Naive B cell (primary cell): ENCODE measurements around the gene GPR68. TPM values are rescaled to one million over a fixed set of nuclear protein-coding genes. Genes with fewer than 3 reads are reported as not detected.
"Not testable (repeated sequence)": the region's sequence is repeated elsewhere in the genome, so short reads cannot be mapped to it uniquely, and the experiment has no call there.

Source experiments
- ATAC-seq, 2 donors: fragments of 150-1000 bp; cut with Tn5 transposase; 2 replicates each; pipeline ENCODE4 v1.10.0; 2021; ENCODE audit warnings: low read depth in 2 of 2, mild to moderate bottlenecking in 2 of 2, moderate library complexity in 2 of 2
- DNase-seq: peaks from one replicate; pipeline ENCODE4 v3.0.0; 2022
- H3K27ac Mint-ChIP-seq, 6 donors: one replicate each; pipeline ENCODE4 v1.8.0; 2020 to 2022; ENCODE audit warnings: mild to moderate bottlenecking in 6 of 6, mixed read lengths in 6 of 6, moderate library complexity in 5 of 6, inconsistent platforms in 2 of 6
- H3K27me3 Mint-ChIP-seq, 3 donors: one replicate each; pipeline ENCODE4 v1.8.0; 2021 to 2022; ENCODE audit warnings: mixed read lengths in 3 of 3, mild to moderate bottlenecking in 1 of 3
- H3K36me3 Mint-ChIP-seq, 2 donors: one replicate each; pipeline ENCODE4 v1.8.0; 2020 to 2022; ENCODE audit warnings: mixed read lengths in 2 of 2, inconsistent platforms in 1 of 2, mild to moderate bottlenecking in 1 of 2
- H3K4me1 Mint-ChIP-seq, 3 donors: one replicate each; pipeline ENCODE4 v1.8.0; 2020 to 2022; ENCODE audit warnings: mixed read lengths in 3 of 3, inconsistent platforms in 1 of 3, mild to moderate bottlenecking in 1 of 3, moderate library complexity in 1 of 3
- H3K4me3 Mint-ChIP-seq, 8 donors: one replicate each; pipeline ENCODE4 v1.8.0; 2020 to 2022; ENCODE audit warnings: mild to moderate bottlenecking in 8 of 8, mixed read lengths in 8 of 8, moderate library complexity in 8 of 8, inconsistent platforms in 2 of 8
- H3K9me3 Mint-ChIP-seq, 7 donors: one replicate each; pipeline ENCODE4 v1.8.0; 2020 to 2022; ENCODE audit warnings: mixed read lengths in 7 of 7, mild to moderate bottlenecking in 5 of 7, inconsistent platforms in 2 of 7, moderate library complexity in 1 of 7
- polyA plus RNA-seq, 6 donors: library from polyadenylated mRNA; unstranded; fragments of 300-500 nt; fragmentation: Illumina TruSeq; gene quantifications; one replicate each; pipeline ENCODE4 v1.2.3, GENCODE V29; 2021; ENCODE audit warnings: low read depth in 6 of 6

GPR68 gene
- polyA plus RNA-seq, 6 donors from 2014 or later: 0.11 to 0.58 (median 0.23) TPM; not detected in 1

DNA sequence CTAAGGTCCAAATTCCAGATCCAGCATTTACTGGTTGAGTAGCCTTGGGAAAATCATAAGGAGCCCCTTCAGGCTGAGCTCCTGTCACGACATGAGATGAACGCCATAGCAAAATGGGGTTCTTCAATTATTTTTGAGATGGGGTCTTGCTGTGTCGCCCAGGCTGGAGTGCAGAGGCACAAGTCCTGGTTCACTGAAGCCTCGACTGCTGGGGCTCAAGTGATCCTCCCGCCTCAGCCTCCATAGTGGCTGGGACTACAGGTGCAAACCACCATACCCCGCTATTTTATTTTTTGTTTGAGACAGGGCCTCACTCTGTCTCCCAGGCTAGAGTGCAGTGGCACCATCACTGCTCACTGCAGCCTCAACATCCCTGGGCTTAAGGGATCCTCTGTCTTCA is 25.7 kb upstream of the GPR68 start:
- H3K4me1 Mint-ChIP-seq: peaks cover 5 to 33% (median 10%) of the 10 kb centered on the region in 3 donors
- no peak overlapping the region for H3K4me3 Mint-ChIP-seq
- no peaks in the 10 kb centered on the region for H3K9me3 Mint-ChIP-seq
- DNase-seq: no peak
- peaks cover 13 to 31% of the 10 kb centered on the region in 2 donors for H3K36me3 Mint-ChIP-seq
- no peak for ATAC-seq
- no peaks in the 10 kb centered on the region for H3K27me3 Mint-ChIP-seq
- H3K27ac Mint-ChIP-seq: peak overlapping the region in 4 of 6 donors; percentile 23 to 87 (median 68)

DNA sequence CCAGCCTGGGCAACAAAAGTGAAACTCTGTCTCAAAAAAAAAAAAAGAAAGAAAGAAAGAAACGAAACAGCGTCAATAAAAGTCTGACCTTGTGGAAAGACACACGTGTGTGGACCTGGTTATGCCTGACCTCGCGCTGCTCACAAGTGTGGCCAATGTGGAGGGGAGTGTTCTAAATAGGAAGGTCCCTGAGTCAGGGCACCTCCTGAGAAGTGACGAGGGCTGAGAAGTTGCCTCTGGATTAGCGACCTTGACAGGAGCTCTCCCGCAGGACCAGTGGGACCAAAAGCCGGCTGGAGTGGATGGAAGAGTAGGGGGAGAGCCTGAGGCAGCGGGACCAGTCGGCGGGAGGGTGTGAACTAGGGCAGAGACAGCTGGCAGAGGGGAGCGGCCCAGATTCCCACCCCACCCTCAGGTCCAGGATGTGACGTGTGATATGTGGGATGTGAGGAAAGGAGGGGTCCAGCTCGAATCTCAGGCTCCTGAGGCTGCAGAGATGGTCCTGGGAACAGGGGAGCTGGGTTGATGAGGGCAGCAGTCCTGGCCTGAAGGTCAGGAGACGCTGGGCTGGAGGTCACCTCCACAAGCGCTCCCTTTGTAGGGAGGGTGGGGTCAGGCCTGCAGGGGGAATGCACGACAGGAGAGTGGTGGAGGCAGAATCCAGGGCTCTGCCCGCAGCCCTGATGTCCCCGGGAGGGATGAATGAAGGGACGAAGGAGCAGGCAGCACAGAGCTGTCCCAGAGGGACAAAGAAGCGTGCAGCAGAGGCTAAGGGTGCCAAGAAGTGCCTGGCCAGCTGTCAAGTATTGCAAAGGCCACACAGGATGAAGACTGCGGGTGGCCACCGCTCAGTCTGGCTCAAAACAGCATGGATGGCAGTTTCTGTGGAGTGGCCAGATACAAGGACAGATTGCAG is 24.8 kb upstream of the GPR68 start:
- H3K36me3 Mint-ChIP-seq: peaks cover 13 to 31% of the 10 kb centered on the region in 2 donors
- peak overlapping the region in 1 of 6 donors; percentile 66 for H3K27ac Mint-ChIP-seq
- peaks cover 10 to 36% (median 10%) of the 10 kb centered on the region in 3 donors for H3K4me1 Mint-ChIP-seq
- DNase-seq (no peak), ATAC-seq (no peak)
- H3K27me3 Mint-ChIP-seq: no peaks in the 10 kb centered on the region
- peak overlapping the region in 3 of 8 donors; percentile 37 to 56 (median 53) for H3K4me3 Mint-ChIP-seq
- no peaks in the 10 kb centered on the region for H3K9me3 Mint-ChIP-seq

DNA sequence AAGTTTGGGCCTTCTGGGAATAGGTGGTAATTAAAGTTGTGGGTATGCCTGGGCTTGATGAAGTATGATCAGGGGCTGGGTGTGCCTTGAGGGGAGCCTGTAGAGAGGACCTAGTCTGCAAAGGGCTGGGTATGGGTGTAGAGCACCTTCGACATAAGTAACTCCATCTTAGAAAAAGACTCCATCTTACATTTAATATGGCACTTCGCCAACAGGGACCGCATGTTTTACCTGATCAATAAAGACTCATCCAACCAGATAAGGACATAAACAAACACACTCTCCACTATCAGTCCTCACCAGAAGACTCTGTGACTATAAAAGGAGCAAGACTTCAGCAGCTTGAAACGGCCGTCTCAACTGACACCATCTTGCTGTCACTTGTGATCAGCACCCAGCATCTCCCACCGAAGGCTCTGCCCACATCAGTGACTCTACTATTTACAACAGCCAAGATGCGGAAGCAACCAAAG is 23.5 kb upstream of the GPR68 start:
- H3K4me3 Mint-ChIP-seq: no peak overlapping the region
- no peaks in the 10 kb centered on the region for H3K9me3 Mint-ChIP-seq
- no peak for DNase-seq
- peaks cover 18 to 36% (median 22%) of the 10 kb centered on the region in 3 donors for H3K4me1 Mint-ChIP-seq
- H3K27me3 Mint-ChIP-seq: peaks cover 0 to 12% (median 0%) of the 10 kb centered on the region in 3 donors
- H3K36me3 Mint-ChIP-seq: peaks cover 13 to 31% of the 10 kb centered on the region in 2 donors
- no peak for ATAC-seq
- H3K27ac Mint-ChIP-seq: peak overlapping the region in 3 of 6 donors; percentile 15 to 44 (median 34)

DNA sequence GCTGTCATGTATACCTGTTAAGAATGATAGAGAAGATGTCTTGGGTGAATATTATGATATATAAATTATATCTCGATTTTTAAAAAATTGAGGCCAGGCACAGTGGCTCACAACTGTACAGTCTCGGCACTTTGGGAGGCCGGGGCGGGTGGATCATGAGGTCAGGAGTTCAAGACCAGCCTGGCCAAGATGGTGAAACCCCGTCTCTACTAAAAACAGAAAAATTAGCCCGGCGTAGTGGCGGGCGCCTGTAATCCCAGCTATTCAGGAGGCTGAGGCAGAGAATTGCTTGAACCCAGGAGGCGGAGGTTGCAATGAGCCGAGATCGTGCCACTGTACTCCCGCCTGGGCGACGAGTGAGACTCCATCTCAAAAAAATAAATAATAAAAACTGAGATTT is 21.8 kb upstream of the GPR68 start:
- H3K9me3 Mint-ChIP-seq, ATAC-seq, DNase-seq: not testable (repeated sequence)
- peaks cover 0 to 13% (median 0%) of the 10 kb centered on the region in 3 donors for H3K27me3 Mint-ChIP-seq
- peaks cover 17 to 36% (median 24%) of the 10 kb centered on the region in 3 donors for H3K4me1 Mint-ChIP-seq
- H3K4me3 Mint-ChIP-seq: peak overlapping the region in 2 of 8 donors; percentile 29 to 59
- peak overlapping the region in 1 of 6 donors; percentile 48 for H3K27ac Mint-ChIP-seq
- H3K36me3 Mint-ChIP-seq: peaks cover 5 to 24% of the 10 kb centered on the region in 2 donors

DNA sequence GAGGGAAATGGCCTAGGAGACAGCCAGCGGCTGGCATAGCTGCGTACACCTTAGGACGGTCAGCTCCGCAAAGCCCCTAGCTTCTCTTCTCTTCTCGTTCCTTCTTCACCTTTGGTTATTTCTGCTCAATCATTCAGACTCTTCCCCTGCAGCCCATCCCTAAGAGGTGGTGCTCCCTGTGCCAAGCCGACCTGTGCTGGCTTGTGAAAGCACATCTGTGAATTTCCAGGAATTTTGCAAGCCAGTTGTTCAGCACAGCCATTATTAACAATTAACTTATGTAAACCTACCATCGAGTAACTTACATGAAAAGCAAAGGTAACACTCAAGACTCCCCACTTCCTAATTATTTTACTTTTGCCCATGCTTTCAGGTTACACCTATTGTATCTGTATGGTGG is 20.9 kb upstream of the GPR68 start:
- Mint-ChIP-seq H3K27me3 (peaks cover 0 to 13% (median 0%) of the 10 kb centered on the region in 3 donors), H3K4me3 (peak overlapping the region in 6 of 8 donors; percentile 43 to 83 (median 62)), H3K9me3 (peaks cover 0 to 4% (median 0%) of the 10 kb centered on the region in 7 donors), H3K36me3 (peaks cover 5 to 24% of the 10 kb centered on the region in 2 donors), H3K27ac (peak overlapping the region in 3 of 6 donors; percentile 42 to 83 (median 48)), H3K4me1 (peaks cover 15 to 36% (median 24%) of the 10 kb centered on the region in 3 donors)
- ATAC-seq (no peak), DNase-seq (no peak)

DNA sequence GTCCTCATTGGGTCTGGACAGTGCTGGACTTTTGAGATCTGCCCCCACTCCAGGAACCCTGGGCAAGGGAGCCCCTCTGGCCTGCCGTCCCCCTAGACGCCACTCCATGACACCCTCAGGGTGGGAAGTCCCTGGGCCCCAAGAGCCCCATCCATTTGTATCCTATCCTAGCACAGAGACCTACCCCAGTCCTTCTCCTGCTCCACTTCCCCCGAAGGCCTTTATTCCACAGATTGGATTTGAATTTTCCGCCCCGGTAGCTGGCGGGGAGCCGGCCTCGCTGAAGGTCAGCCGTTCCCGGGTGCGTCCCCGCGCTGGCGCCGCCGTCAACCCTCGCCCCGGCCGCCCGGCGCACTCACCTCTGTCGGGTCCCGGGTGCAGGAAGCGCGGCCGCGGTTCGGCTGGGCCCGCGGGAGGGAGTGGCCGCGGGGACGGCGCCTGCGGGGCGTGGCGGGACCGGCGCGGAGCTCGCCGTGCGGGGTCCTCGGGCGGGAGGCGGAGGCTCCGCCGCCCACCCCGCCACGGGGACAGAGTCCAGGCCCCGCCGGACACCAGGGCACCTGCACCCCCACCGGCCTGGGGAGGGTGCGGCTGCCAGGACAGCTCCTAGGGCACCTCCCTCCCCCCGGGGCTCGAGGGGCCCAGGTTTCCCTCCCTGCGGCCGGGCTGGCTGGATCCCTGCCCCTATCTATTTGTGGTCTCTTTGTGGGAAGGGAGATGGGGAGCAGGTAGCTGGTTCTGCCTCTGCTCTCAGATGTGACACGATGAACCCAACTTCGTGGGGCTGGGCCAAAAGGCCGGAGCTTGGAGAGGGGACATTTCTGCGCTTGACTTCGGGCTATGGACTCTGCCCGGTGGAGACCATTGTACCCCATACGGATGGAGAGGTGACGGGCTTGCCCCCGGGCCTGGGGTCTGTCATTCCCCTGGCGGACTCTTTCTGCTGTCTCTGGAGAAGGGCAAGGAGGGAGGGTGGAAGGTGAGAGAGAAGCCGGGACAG is 19.9 kb upstream of the GPR68 start:
- H3K27me3 Mint-ChIP-seq: peaks cover 0 to 13% (median 0%) of the 10 kb centered on the region in 3 donors
- ATAC-seq (peak; percentile 60 to 69), DNase-seq (no peak)
- H3K36me3 Mint-ChIP-seq: peaks cover 5 to 21% of the 10 kb centered on the region in 2 donors
- peak overlapping the region; percentile 35 to 90 (median 82) for H3K4me3 Mint-ChIP-seq
- peaks cover 15 to 32% (median 24%) of the 10 kb centered on the region in 3 donors for H3K4me1 Mint-ChIP-seq
- peaks cover 0 to 4% (median 0%) of the 10 kb centered on the region in 7 donors for H3K9me3 Mint-ChIP-seq
- peak overlapping the region; percentile 42 to 87 (median 60) for H3K27ac Mint-ChIP-seq

DNA sequence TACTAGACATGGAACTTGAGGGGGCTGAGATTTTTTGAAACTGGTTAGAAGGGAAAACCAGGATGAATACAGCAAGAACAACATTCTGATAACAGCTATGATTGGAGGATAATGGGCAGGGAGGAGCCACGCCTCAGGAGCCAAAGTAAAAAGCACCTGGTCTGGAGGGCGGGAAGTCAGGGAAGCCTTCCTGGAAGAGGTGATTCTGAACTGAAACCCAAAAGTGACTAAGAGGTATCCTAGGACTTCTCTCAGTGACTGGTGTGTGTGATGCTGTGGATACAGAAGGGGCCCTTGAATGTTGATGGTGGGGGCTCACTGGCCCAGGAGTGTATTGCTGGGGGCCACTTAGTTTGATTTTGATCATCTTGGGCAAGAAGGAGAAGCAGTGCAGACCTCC is 18.8 kb upstream of the GPR68 start:
- H3K27ac Mint-ChIP-seq: peak overlapping the region in 3 of 6 donors; percentile 33 to 87 (median 48)
- peaks cover 4 to 10% of the 10 kb centered on the region in 2 donors for H3K36me3 Mint-ChIP-seq

DNA sequence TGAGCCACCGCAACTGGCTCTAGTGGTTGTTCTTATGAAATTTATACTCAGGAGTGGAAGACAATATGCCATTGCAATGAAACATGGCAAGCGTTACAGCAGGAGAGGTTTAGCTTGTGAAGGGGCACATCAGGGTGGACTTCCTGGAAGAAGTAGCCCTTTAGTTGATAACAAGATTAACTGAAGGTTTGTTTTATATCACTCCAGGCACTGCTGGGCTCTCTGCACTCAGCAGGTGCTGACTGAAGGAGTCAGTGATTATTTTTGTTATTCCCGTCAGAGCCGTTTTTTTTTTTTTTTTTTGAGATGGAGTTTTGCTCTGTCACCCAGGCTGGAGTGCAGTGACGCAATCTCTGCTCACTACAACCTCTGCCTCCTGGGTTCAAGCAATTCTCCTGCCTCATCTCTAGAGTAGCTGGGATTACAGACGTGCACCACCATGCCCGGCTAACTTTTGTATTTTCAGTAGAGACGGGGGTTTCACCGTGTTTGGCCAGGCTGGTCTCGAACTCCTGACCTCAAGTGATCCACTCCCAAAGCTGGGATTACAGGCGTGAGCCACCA is 17.6 kb upstream of the GPR68 start:
- Mint-ChIP-seq H3K4me1 (peaks cover 19 to 27% (median 26%) of the 10 kb centered on the region in 3 donors), H3K36me3 (no peaks in the 10 kb centered on the region), H3K27ac (no peak overlapping the region), H3K4me3 (peak overlapping the region in 1 of 8 donors; percentile 75), H3K27me3 (peaks cover 0 to 13% (median 0%) of the 10 kb centered on the region in 3 donors), H3K9me3 (peaks cover 0 to 4% (median 0%) of the 10 kb centered on the region in 7 donors)
- ATAC-seq: no peak
- no peak for DNase-seq

More for the DNA sequence above, 18.8 kb upstream of the GPR68 start:
- Mint-ChIP-seq H3K4me1 (peaks cover 17 to 24% (median 18%) of the 10 kb centered on the region in 3 donors), H3K4me3 (peak overlapping the region; percentile 31 to 89 (median 78)), H3K27me3 (peaks cover 0 to 13% (median 0%) of the 10 kb centered on the region in 3 donors), H3K9me3 (peaks cover 0 to 4% (median 0%) of the 10 kb centered on the region in 7 donors)
- no peak for ATAC-seq
- no peak for DNase-seq

DNA sequence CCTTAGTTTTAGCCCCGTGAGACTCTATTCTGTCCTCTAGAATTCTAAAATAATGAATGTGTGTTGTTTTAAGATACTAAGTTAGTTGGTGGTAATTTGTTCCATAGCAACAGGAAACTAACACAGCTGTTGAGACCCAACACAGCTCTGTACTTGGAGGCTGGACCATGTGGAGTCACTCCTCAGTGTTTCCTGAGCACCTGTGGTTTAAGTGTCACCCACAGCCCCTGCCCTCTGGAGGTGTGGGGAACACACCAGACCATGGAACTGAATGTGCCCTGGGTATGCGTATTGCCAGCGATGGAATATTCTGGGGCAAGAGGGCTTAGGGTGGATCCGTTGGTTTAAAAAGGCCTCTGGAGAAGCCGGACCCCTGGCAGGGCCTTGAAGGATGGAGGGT is 16.6 kb upstream of the GPR68 start:
- H3K9me3 Mint-ChIP-seq: peaks cover 0 to 4% (median 0%) of the 10 kb centered on the region in 7 donors
- H3K4me3 Mint-ChIP-seq: peak overlapping the region in 1 of 8 donors; percentile 12

DNA sequence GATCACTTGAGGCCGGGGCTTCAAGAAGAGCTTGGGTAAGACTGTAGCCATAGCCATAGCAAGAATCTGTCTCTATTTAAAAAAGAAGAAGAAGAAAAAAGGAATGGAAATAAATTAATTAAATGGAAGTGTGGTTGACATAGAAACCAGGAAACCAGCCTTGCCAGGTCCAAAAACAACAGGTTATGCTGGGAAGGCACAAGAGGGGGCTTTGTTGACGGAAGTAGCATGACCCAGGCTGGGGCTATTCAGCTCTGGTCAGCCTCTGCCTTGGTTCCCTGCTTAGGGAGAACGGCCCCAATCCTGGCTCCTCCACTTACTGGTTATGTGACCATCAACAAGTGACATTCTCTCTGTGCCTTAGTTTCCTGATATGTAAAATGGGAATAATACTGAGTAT is 14.4 kb upstream of the GPR68 start:
- peaks cover 19 to 31% (median 28%) of the 10 kb centered on the region in 3 donors for H3K4me1 Mint-ChIP-seq
- H3K4me3 Mint-ChIP-seq: peak overlapping the region in 1 of 8 donors; percentile 2
- DNase-seq: no peak
- no peaks in the 10 kb centered on the region for H3K36me3 Mint-ChIP-seq
- peak overlapping the region in 1 of 6 donors; percentile 62 for H3K27ac Mint-ChIP-seq
- peaks cover 0 to 4% (median 0%) of the 10 kb centered on the region in 7 donors for H3K9me3 Mint-ChIP-seq
- no peak for ATAC-seq
- peaks cover 0 to 10% (median 0%) of the 10 kb centered on the region in 3 donors for H3K27me3 Mint-ChIP-seq

More for the DNA sequence above, 16.6 kb upstream of the GPR68 start:
- ATAC-seq: no peak
- Mint-ChIP-seq H3K36me3 (no peaks in the 10 kb centered on the region), H3K4me1 (peaks cover 19 to 27% (median 26%) of the 10 kb centered on the region in 3 donors), H3K27ac (peak overlapping the region in 1 of 6 donors; percentile 76), H3K27me3 (peaks cover 0 to 13% (median 0%) of the 10 kb centered on the region in 3 donors)
- DNase-seq: no peak

DNA sequence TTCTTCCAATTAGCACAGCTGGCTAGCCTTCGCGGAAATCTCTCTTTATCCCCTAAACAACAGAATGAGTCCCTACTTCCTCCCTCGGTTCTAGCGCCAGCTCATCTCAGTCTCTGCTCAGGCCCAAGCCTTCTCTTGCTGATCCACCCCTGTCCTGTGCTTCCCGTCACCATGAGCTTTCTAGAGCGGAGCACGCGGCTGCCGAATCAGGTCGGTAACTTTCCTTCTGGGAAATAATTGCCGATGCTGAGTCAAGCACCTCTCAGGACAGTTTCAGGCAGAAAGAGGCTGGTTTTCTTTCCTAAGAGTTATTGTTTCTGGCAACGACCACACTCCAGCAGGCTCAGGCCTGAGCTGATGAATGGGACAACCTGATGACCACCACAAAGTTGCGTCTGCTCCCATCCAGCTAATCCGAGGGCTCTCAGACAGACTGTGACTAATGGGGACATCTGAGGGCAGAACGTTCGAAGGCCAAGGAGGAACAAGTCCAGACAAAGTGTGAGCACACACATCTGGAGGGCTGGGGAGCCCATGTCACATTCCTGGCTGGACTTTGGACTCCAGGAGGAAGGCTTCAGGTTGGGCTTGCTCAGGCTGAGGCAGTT is 13.6 kb upstream of the GPR68 start:
- no peak for DNase-seq
- peak overlapping the region in 3 of 6 donors; percentile 25 to 80 (median 76) for H3K27ac Mint-ChIP-seq
- ATAC-seq: no peak
- peak overlapping the region in 1 of 8 donors; percentile 67 for H3K4me3 Mint-ChIP-seq
- peaks cover 0 to 2% (median 0%) of the 10 kb centered on the region in 3 donors for H3K27me3 Mint-ChIP-seq
- H3K4me1 Mint-ChIP-seq: peaks cover 20 to 25% (median 23%) of the 10 kb centered on the region in 3 donors
- H3K36me3 Mint-ChIP-seq: no peaks in the 10 kb centered on the region
- peaks cover 0 to 4% (median 0%) of the 10 kb centered on the region in 7 donors for H3K9me3 Mint-ChIP-seq
